ENCODE results near the gene ZBTB8OS.
"Not testable (repeated sequence)": the region's sequence is repeated elsewhere in the genome, so short reads cannot be mapped to it uniquely, and the experiment has no call there.

Gene ZBTB8OS

GRCh38 chr1:32680642-32681041, 30.3 kb upstream of the ZBTB8OS start:
- Histone ChIP-seq H3K27me3 (replicated peaks; ENCODE audit: insufficient read depth, low read length) (no peaks in the 10 kb centered on the region), H3F3A (ENCODE audit: insufficient read depth, low read length) (no peaks in the 10 kb centered on the region), H3K9ac (ENCODE audit: low read length) (no peak overlapping the region), H2AFZ (ENCODE audit: low read length) (no peak overlapping the region), H3K27ac (ENCODE audit: low read length) (no peak overlapping the region), H3K79me2 (ENCODE audit: low read length) (peaks cover 4% of the 10 kb centered on the region; the same call in 1 of the 2 replicates), H3K9me3 (replicated peaks; ENCODE audit: insufficient read depth, low read length) (no peaks in the 10 kb centered on the region), H3K4me3 (ENCODE audit: low read length) (no peak overlapping the region), H3K4me1 (ENCODE audit: low read length) (no peaks in the 10 kb centered on the region), H3K4me2 (ENCODE audit: low read depth, low read length) (no peak overlapping the region), H3K9me2 (replicated peaks; ENCODE audit: insufficient read depth, low read length) (no peaks in the 10 kb centered on the region), H3K36me3 (replicated peaks; ENCODE audit: insufficient read depth, low read length) (peaks cover 18% of the 10 kb centered on the region), H4K20me1 (ENCODE audit: insufficient read depth, low read length) (no peaks in the 10 kb centered on the region)
- no peak for DNase-seq
- TF ChIP-seq CTCF (IDR thresholded peaks at IDR 0.05; ENCODE audit: low read length), result no peak
- no peak for TF ChIP-seq EZH2 (optimal IDR thresholded peaks at IDR 0.05; ENCODE audit: low read depth, low read length)
- TF ChIP-seq EZH2phosphoT487 (IDR thresholded peaks at IDR 0.05; ENCODE audit: low read length), result no peak

- H3K36me3 ChIP-seq (replicated peaks; ENCODE audit: insufficient read depth, low read length), result peaks cover 12% of the 10 kb centered on the region
- H3K4me3 ChIP-seq (ENCODE audit: low read length); H3K27me3 ChIP-seq (replicated peaks; ENCODE audit: insufficient read depth, low read length): not testable (repeated sequence)
These were observed 29.6 kb upstream of the ZBTB8OS start for GRCh38 chr1:32679993-32680392.

GRCh38 chr1:32676945-32677344, 26.6 kb upstream of the ZBTB8OS start:
- no peaks in the 10 kb centered on the region for H3K9me2 ChIP-seq (replicated peaks; ENCODE audit: insufficient read depth, low read length)
- H3K36me3 ChIP-seq (replicated peaks; ENCODE audit: insufficient read depth, low read length), result peaks cover 18% of the 10 kb centered on the region
- no peak overlapping the region for H3K4me3 ChIP-seq (ENCODE audit: low read length)
- TF ChIP-seq EZH2phosphoT487 (IDR thresholded peaks at IDR 0.05; ENCODE audit: low read length), result no peak
- no peak overlapping the region for H2AFZ ChIP-seq (ENCODE audit: low read length)
- H3K79me2 ChIP-seq (ENCODE audit: low read length), result peaks cover 14% of the 10 kb centered on the region; the same call in 1 of the 2 replicates
- H3K27me3 ChIP-seq (replicated peaks; ENCODE audit: insufficient read depth, low read length), result no peaks in the 10 kb centered on the region
- H3F3A ChIP-seq (ENCODE audit: insufficient read depth, low read length), result no peaks in the 10 kb centered on the region
- H3K4me2 ChIP-seq (ENCODE audit: low read depth, low read length), result no peak overlapping the region
- no peak overlapping the region for H3K27ac ChIP-seq (ENCODE audit: low read length)
- DNase-seq, result no peak
- no peaks in the 10 kb centered on the region for H3K9me3 ChIP-seq (replicated peaks; ENCODE audit: insufficient read depth, low read length)
- no peak overlapping the region for H3K9ac ChIP-seq (ENCODE audit: low read length)
- no peaks in the 10 kb centered on the region for H4K20me1 ChIP-seq (ENCODE audit: insufficient read depth, low read length)
- no peaks in the 10 kb centered on the region for H3K4me1 ChIP-seq (ENCODE audit: low read length)

More at GRCh38 chr1:32679993-32680392, 29.6 kb upstream of the ZBTB8OS start:
- H3K27ac ChIP-seq (ENCODE audit: low read length); DNase-seq; H3K4me2 ChIP-seq (ENCODE audit: low read depth, low read length); H2AFZ ChIP-seq (ENCODE audit: low read length); H3K9me3 ChIP-seq (replicated peaks; ENCODE audit: insufficient read depth, low read length); H4K20me1 ChIP-seq (ENCODE audit: insufficient read depth, low read length); H3K9ac ChIP-seq (ENCODE audit: low read length); H3K79me2 ChIP-seq (ENCODE audit: low read length); H3F3A ChIP-seq (ENCODE audit: insufficient read depth, low read length); H3K4me1 ChIP-seq (ENCODE audit: low read length); H3K9me2 ChIP-seq (replicated peaks; ENCODE audit: insufficient read depth, low read length): not testable (repeated sequence)

GRCh38 chr1:32668716-32669115, 18.4 kb upstream of the ZBTB8OS start:
- not testable (repeated sequence) for H2AFZ ChIP-seq (ENCODE audit: low read length); H3K4me2 ChIP-seq (ENCODE audit: low read depth, low read length); H3K4me3 ChIP-seq (ENCODE audit: low read length); H3K9me2 ChIP-seq (replicated peaks; ENCODE audit: insufficient read depth, low read length); H3K9ac ChIP-seq (ENCODE audit: low read length); H3F3A ChIP-seq (ENCODE audit: insufficient read depth, low read length); DNase-seq; H3K27me3 ChIP-seq (replicated peaks; ENCODE audit: insufficient read depth, low read length); H4K20me1 ChIP-seq (ENCODE audit: insufficient read depth, low read length); H3K27ac ChIP-seq (ENCODE audit: low read length); H3K4me1 ChIP-seq (ENCODE audit: low read length); H3K9me3 ChIP-seq (replicated peaks; ENCODE audit: insufficient read depth, low read length)
- Histone ChIP-seq H3K36me3 (replicated peaks; ENCODE audit: insufficient read depth, low read length) (peaks cover 15% of the 10 kb centered on the region), H3K79me2 (ENCODE audit: low read length) (peaks cover 64% of the 10 kb centered on the region)
